Activated CD4-positive, alpha-beta T cell treated with anti-CD3 and anti-CD28 coated beads, Interleukin-2, amount 50 U/mL, for 24 hours (primary cell): ENCODE measurements around the gene FOXE1.

ENCODE experiments used
- DNase-seq, 2 donors: peaks; one replicate each; pipeline ENCODE4 v3.0.0-alpha.2; 2020; ENCODE audit warnings: low read depth in 1 of 2, low spot score in 1 of 2

FOXE1 gene

DNA sequence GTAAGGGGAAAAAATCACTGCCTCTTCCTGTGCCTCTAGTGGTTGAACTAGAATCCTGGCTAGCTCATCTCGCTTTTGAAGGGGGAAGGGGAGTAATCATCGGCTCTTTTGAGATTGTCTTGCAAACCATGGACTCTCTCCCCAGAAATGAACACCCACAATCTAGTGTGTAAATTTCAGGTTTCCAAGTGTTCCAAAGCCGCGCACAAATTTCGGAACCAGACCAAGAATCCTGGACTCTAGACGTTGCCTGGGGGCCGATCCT lies 4.9 kb upstream of the FOXE1 start:
- DNase-seq, result no peak

DNA sequence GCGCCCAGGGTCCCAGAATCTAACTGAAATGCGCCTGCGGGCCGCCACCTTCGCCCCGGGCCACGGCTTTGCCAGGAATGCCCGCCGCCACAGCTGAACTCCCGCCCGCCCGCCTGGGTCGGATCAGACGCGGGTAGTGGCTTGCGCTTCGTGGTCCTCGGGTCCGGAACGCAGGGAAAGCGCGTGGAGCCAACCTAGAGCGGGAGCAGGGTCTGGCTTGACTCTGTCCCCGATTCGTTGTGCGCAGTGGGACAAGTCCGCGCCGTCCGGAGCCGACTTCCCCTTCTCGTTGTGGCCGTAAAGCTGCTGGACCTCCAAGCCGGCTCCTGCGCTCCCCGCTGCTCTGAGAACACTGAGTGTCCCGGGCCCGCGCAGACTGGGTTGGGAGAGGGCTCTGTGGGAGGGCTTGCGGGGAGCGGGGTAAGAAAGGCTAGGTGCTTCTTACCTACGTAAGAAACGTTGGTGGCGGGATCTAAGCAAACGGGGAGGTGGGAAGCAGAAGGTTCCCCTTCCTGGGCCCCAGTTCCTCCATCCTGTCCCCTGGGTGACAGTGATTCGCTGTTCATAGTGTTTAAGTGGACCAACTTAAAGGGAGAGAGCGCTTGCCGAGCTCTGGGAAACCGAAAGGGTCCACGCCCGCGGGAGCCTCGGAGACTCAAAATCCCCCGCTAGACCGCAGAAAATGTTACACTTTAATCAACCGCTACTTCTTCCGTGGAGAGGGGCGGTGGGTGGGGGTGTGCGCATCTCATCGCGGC lies 4.4 kb upstream of the FOXE1 start:
- no peak for DNase-seq

DNA sequence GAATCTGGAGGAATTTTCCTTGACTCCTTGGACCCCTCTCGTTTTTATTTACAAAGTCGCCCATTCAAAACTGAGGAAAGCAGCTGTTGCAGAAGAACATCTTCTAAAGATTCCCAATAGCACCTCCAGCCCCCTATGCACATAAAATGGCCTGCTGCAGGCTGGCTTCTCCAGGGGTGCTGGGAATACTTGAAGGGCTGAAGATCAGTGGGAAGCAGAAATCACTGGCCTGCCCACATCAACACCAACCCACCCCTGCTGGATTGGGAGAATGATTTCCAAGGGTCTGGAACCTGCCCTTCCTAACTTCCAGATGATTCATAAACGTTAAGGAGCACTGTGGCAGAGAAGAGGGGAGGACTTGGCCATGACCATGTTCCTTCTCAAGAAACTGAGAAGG lies 3.0 kb upstream of the FOXE1 start:
- DNase-seq, result no peak

DNA sequence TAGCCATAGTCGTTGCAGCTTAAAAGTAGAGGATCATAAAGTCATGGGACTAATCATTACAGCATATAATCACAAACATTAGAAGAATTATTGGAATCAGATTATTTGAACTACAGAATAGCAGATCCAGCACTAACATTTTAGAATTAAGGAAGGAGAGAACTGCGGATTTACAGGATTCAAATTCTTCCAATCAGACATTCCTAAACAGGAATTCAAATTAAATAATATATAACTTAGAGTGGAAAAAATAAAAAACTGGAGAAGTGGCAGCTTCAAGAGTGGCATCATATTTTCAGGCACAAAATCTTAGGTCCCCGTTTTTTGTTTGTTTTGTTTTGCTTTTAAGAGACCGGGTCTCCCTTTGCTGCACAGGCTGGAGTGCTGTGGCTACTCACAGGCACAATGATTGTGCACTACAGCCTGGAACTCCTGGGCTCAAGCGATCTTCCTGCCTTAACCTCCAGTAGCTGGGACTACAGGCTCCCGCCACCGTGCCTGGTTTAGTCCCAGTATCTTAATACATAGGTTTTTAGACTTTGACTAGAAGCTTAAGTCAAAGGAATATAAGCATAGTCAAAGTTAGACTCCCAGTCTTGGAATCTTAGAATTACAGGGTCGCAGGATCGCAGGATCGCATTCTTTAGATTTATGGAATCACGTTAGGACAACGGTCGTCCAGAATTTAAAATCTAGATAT lies 2.1 kb upstream of the FOXE1 start:
- DNase-seq, result no peak

DNA sequence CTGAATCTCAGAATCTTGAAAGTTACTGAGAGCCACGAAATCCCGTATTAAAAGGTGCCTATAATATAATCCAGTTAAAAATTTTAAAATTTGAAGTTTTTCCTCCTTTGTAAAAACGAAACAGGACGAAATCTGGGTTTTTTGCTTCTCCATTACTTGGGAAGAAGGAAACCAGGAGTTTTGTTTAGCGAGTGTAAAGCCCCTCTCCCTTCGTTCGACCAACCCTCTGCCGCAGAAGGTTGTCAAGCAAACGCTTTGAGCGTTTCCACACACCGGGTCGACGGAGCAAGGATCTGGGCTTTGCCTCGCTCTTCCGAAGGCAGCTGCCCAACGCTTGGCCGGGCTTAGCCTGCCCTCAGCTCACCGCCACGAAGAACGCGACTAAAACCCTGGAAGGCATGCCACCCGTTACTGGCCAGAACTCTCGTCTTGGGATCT lies 1.6 kb upstream of the FOXE1 start:
- no peak for DNase-seq

DNA sequence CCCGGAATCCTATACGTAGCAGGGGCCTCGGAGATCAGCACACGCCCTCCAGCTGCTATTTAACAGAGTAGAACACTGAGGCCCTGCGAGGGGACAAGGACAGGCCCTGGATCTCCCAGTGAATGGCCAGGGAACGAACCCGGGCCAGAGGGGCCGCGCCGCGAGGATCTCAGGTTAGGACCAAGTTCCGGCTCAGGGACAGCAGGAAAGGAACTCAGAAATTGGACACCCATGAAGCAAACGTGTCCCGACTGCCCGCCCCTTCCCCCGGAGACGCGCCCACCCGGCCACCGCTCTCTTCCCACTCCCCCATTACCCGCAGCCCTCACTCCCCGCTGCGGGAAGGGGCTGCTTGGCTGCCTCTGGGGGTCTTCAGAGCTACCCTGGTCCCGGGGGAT lies 1.0 kb upstream of the FOXE1 start:
- no peak for DNase-seq

DNA sequence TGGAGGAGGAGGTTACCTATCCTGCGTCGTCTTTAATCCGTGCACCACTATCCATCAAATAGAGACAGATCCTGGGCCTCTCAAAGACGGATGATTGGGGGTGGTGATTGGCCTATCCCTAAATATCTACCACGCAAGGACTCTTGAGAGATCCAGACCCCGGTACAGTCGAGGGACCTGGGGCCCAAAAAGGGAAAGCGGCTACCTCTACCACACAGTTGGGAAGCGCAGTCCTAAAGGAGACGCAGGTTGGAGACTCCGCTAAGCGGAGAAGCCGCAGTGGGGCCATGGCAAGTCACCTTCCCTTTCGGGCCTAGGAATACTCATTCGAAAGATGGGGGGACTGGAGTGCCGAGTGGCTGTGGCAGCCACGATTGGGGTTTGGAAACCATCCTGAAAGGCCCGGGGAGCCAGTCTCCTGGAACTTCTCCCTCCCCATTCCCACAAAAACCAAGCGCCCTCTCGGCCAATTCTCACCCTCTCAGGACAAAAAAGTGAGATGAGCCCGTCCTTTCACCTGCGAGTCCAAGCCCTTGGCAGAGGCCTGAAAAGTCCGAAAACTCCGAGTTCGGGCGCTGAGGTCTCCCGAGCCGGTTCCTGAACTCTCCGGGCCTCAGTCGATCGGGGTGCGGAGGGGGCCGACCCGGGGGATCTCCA lies 499 bp upstream of the FOXE1 start:
- DNase-seq, result no peak

DNA sequence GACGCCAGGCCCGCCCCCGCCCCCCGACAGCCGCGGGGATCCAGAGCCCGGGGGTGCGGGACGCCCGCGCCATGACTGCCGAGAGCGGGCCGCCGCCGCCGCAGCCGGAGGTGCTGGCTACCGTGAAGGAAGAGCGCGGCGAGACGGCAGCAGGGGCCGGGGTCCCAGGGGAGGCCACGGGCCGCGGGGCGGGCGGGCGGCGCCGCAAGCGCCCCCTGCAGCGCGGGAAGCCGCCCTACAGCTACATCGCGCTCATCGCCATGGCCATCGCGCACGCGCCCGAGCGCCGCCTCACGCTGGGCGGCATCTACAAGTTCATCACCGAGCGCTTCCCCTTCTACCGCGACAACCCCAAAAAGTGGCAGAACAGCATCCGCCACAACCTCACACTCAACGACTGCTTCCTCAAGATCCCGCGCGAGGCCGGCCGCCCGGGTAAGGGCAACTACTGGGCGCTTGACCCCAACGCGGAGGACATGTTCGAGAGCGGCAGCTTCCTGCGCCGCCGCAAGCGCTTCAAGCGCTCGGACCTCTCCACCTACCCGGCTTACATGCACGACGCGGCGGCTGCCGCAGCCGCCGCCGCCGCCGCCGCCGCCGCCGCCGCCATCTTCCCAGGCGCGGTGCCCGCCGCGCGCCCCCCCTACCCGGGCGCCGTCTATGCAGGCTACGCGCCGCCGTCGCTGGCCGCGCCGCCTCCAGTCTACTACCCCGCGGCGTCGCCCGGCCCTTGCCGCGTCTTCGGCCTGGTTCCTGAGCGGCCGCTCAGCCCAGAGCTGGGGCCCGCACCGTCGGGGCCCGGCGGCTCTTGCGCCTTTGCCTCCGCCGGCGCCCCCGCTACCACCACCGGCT lies 1.0 kb downstream of the FOXE1 start:
- peak in 1 of 2 donors; percentile 39 for DNase-seq

DNA sequence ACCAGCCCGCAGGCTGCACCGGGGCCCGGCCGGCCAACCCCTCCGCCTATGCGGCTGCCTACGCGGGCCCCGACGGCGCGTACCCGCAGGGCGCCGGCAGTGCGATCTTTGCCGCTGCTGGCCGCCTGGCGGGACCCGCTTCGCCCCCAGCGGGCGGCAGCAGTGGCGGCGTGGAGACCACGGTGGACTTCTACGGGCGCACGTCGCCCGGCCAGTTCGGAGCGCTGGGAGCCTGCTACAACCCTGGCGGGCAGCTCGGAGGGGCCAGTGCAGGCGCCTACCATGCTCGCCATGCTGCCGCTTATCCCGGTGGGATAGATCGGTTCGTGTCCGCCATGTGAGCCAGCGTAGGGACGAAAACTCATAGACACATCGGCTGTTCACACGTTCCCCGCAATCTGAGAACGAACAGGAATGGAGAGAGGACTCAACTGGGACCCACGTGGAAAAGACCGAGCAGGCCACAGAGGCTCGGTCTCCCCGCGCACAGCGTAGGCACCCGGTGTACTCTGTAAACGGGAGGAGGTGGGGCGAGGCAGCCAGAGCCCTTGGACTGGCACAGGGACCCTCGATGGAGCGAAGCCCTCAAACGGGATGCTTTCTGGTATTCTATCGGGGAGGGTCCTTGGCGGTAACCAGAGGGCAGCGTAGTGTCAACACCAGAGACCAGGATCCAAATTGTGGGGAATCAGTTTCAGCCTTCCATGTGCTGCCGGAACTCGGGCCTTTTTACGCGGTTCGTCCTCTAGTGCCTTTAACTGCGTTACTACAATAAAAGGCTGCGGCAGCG lies 1.9 kb downstream of the FOXE1 start:
- no peak for DNase-seq

DNA sequence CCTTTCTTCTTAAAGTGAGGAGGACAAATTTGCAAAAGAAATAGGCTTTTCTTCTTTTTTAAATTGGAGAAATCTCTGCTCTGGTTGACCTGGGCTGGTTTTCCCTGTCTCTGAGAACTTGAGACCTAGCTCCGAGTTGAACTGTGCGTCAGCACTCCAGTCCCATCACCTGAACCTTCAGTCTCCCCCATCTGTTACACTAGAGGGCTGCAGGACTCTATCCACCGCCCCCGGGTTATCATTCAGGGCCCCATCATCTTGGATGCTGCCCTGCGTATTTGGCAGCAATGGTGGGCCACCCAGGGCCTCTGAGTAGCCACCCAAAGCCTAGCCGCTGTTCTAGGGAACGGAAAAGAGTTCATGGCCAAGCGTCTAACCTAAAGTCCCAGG lies 2.5 kb downstream of the FOXE1 start:
- no peak for DNase-seq

DNA sequence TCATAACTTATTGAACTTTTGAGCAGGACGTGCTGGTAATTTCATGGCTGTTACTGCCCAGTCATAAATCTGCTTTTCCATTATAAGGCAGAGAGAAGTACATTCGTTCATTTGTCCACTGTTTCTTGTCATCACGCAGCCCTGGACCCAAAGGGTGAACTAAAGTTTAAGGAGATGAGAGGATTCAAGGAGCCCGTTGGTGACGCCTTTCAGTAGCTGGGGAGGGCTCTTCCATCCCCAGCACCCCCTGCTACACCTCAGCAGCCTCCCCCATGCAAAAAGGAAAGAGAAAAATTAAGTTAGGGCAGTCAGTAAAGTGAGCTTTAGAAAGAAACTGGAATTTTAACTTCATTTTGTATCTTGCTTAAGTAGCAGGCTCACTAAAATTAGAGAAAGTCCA lies 2.9 kb downstream of the FOXE1 start:
- DNase-seq, result no peak

DNA sequence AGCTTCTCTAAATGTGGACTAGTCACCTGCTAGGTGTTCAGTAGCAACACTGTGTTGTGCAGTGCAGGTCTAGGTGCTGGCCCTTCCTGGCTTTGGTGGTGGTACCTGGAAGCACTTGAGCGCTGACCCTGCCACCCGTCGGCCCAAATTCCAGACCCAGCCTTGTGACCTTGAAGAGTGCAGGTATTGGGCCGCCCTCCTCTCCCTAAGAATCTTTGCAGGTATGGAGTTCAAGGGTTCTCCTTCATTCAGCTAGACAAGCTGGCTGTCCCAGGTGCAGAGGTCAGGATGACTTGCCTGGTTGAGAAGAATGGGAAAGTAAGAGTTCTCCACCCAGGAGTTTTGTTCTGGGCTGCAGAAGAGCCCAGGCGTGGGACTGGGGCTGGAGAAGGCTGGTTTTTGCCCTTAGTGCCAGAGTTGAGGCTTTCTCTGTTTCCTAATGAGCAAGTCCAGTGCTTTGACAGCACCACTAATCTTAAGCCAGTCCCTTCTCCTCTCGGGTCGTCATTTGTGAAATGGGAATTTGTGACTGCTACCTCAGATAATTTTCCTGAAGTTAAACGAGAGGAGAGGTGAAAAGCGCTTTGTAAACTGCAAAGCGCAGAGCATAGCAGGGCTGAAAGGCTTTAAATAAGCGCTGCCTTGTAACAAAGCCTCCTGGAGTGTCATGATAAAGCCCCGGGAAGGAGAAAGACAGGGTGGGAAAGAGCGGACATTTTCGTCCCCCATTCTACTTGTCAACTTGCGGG lies 4.0 kb downstream of the FOXE1 start:
- no peak for DNase-seq

DNA sequence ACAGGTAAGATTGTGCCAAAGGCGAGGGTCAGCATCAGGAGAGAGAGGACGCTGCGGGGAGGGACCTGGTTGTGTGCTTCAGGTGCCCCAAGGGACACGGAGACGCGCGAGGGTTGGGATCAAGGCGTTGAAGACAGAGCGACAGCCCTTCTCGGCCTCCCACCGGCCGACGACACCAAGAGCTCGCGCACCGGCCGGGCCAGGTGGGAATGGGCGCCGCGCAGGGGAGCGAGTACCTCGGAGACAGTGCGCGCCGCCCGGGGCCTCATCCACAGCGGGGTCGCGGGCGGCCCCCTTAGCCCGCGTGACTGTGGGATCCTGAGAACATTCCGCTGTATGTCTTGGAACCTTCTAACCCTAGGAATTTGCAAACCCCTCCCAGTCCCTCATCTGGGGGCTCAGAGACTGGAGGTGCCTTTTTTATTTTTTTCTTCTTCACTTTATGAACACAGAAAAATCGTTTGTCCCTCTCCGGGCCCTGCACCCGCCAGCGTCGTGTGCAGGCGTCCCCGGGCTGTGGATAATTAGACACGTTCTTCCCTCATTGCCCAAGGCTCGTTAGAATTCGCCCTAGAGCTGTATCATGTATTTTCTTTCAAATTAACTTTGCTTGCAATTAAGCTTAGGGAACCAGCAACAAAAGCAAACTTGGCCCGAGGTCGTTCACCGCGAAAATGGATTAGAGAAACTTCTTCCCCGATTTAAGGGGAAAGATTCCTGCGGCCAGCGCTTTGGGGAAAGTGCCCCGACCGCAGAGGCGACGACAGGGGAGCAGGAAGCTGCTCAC lies 4.8 kb downstream of the FOXE1 start:
- no peak for DNase-seq

DNA sequence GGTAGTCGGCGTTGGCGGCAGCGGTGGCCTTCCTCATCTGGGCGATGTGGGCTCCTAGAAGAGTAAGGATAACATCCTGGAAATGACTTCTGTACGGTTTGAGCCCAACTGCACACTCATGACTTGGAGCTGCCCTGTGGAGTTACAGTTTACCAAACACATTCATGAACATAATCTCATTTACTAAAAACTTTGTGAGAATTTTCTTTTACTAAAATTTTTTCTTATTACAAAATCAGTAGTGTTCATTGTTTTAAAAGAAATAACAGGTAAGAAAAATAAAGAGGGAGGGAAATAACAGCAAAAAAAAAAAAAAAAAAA lies 5.3 kb downstream of the FOXE1 start:
- DNase-seq, result no peak

DNA sequence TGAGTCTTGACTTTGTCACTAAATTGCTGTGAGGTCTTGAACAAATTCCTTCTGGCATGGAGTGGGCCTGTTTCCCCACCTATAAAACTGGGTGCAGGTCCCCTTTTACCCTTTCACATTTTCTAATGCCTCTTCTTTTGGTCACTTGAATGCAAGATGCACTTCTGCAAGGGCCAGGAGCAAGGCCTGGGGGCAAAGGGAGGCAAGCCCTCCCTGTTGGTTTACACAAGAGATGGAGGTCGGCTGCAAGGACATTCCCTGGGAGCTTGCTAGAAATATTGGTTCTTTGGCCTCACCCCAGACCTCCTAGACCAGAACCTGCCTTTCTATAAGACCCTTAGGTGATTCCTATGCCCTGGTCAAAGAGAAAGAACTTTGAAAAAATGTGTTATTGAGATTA lies 5.8 kb downstream of the FOXE1 start:
- no peak for DNase-seq

DNA sequence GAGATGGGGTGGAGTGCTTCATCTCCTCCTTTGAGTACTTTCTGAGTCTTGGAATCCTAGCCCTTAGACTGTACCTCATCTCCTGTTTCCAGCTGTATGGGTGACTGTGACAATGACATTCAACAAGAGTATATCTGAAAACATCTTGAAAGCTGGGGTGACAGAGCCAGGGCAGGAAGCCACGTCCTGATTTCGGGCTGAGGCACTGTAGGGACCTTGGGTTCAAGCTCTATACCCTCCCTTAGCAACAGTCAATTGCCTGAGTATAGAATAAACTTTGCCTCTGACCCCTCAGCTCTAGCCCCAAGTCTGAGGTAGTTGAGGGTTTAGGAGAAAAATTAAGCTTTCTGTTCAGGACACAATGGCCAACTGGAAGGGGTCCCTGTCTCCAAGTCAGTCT lies 6.3 kb downstream of the FOXE1 start:
- no peak for DNase-seq

DNA sequence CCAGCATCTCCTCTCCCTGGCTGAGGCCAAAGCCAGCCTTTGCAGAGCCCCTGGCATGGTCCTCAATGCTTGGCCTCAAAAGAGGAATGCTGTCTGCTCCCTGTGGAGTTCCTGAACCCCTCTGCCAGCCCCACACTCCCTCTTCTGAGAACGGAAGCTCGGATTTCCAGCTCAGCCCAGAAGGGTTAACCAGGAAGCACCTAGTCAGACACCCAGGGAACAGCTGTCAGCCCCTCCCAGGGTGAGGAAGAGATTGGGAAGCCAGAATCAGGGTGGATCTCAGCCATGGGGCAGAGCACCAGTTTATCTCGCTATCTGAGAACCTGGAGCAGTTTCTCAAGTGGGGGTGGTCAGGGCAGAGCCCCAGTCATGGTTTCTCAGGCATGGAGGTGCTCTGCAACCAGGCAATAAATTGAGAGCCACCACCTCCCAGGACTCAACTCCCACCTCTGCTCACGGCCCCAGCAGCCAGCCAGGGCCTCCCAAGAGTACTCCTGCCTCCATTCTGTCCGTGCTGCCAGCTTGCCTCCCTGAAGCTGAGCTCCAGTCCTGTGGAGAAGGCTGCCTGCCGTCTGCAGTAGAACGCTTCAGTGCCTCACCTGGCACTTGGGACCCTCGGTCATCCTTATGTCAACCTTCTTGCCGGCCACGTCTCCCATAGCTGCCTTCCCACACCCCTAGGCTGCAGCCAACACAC lies 7.6 kb downstream of the FOXE1 start:
- no peak for DNase-seq

DNA sequence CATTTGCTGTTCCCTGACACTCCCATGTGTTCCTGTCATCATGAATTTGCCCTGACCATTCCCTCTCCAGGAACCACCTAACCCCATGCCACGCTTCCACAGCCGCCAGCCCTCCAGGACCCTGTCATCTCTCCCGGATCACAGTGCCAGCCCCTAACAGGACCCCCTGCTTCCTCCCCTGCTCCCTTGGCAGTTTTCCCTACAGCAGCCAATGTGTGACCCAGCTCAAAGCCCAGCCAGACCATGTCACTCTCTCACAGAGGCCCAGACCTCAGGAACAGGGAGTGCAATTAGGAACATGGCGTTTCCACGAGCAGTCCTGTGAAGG lies 8.1 kb downstream of the FOXE1 start:
- DNase-seq, result no peak

DNA sequence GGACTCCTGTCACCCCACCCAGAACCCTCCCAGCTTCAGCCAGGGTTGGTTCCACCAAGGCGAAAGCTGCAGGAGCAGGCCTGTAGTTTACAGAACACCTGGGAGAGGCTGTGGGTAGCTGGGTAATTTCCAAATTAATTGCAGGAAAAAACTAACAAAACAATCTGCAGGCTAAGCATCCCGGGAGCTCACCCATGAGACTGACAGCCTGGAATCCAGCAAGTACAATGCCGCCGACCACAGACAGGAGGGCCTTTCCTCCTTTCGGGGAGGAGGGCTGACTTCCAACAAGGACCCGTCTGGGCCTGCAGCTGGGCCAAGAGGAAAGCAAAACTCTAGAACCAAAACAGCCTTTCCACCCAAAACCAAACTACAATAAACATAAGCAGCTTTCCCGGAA lies 10.3 kb downstream of the FOXE1 start:
- no peak for DNase-seq
